Endothelial cell of umbilical vein (primary cell): ENCODE data around the gene GJA10. TPM values are rescaled to one million over a fixed set of nuclear protein-coding genes. Genes with fewer than 3 reads are reported as not detected.

Experiments used
- BruUV-seq: library from RNA; stranded (reverse); fragments of 400-500 nt; replicated peaks from 2 replicates; lab custom pipeline; 2021; lab: Mats Ljungman, UMichigan
- CTCF ChIA-PET: fragments of 300-600, 350-600 bp; sonication (Branson Sonifier 250); formaldehyde crosslinking; loops from one replicate; lab custom pipeline; 2021; ENCODE audit warnings: antibody characterized with exemption, inconsistent platforms; lab: Charles Lee
- POLR2A ChIA-PET: fragments of 300-600, 350-600 bp; sonication (Branson Sonifier 250); formaldehyde crosslinking; loops from one replicate; lab custom pipeline; 2021; ENCODE audit warnings: antibody characterized with exemption, inconsistent platforms; lab: Charles Lee
- DNase-seq: peaks from one replicate; pipeline ENCODE4 v3.0.0-alpha.2; 2011; ENCODE audit warnings: low read depth, low spot score
- FAIRE-seq: peaks from 2 replicates; lab custom pipeline; 2011; peaks lifted over from hg19 to GRCh38; lab: Jason Lieb, UNC
- H2AFZ ChIP-seq: 2 replicates; pipeline ENCODE4 v1.6.0; 2012; ENCODE audit warnings: low read depth, low read length, control low read depth, inconsistent platforms
- H3K27ac ChIP-seq: 2 replicates; pipeline ENCODE4 v1.5.1; 2011; ENCODE audit warnings: low read depth, mild to moderate bottlenecking, control low read depth, low read length, moderate library complexity; ENCODE audit not compliant: insufficient read depth
- H3K27me3 ChIP-seq, 2 experiments: 2 replicates each; pipeline versions ENCODE4 v1.6.0 to v1.6.1; 2011; ENCODE audit warnings: low read length in 2 of 2, mixed read lengths in 1 of 2; ENCODE audit not compliant: control insufficient read depth in 2 of 2, insufficient read depth in 2 of 2
- H3K36me3 ChIP-seq, 2 experiments: 2 replicates in 1 of 2; 3 replicates in 1 of 2; pipeline ENCODE4 v1.5.1; 2011; ENCODE audit warnings: low read length in 2 of 2, mild to moderate bottlenecking in 1 of 2, moderate library complexity in 1 of 2; ENCODE audit not compliant: control insufficient read depth in 2 of 2, insufficient read depth in 2 of 2; ENCODE audit errors: extremely low read depth in 1 of 2
- H3K4me1 ChIP-seq: 3 replicates; pipeline ENCODE4 v1.5.1; 2011; ENCODE audit warnings: mild to moderate bottlenecking, low read length; ENCODE audit not compliant: control insufficient read depth, insufficient read depth; ENCODE audit errors: extremely low read depth
- H3K4me2 ChIP-seq: 2 replicates; pipeline ENCODE4 v1.6.1; 2011; ENCODE audit warnings: low read length, control low read depth, mixed read lengths; ENCODE audit not compliant: insufficient read depth
- H3K4me3 ChIP-seq, 3 experiments: fragments of 200-600 bp in 1 of 3; sonication (generic), shearing (Covaris generic) in 1 of 3; replicated peaks in 1 of 3; 2 replicates each; pipeline ENCODE4 v1.5.1; 2011 to 2016; ENCODE audit warnings: control low read depth in 3 of 3, low read length in 3 of 3, mild to moderate bottlenecking in 2 of 3, inconsistent platforms in 1 of 3, low read depth in 1 of 3, moderate library complexity in 1 of 3; ENCODE audit not compliant: insufficient read depth in 1 of 3
- H3K79me2 ChIP-seq: 2 replicates; pipeline ENCODE4 v1.6.0; 2012; ENCODE audit warnings: low read length, inconsistent platforms; ENCODE audit not compliant: control insufficient read depth, insufficient read depth
- H3K9ac ChIP-seq: replicated peaks from 2 replicates; pipeline ENCODE3; 2011; ENCODE audit warnings: low read length, control low read depth; ENCODE audit not compliant: insufficient read depth; ENCODE audit errors: extremely low read depth
- H3K9me1 ChIP-seq: replicated peaks from 3 replicates; pipeline ENCODE4 v1.6.0; 2011; ENCODE audit warnings: mild to moderate bottlenecking, low read length; ENCODE audit not compliant: control insufficient read depth, insufficient read depth; ENCODE audit errors: extremely low read depth
- H3K9me3 ChIP-seq: replicated peaks from 2 replicates; pipeline ENCODE4 v1.5.1; 2012; ENCODE audit warnings: low read length, inconsistent platforms; ENCODE audit not compliant: control insufficient read depth, insufficient read depth
- H4K20me1 ChIP-seq: replicated peaks from 2 replicates; pipeline ENCODE3; 2011; ENCODE audit warnings: mild to moderate bottlenecking, low read length; ENCODE audit not compliant: control insufficient read depth, insufficient read depth; ENCODE audit errors: extremely low read depth
- dilution Hi-C: fragments of 300-500 bp; cut with MboI; formaldehyde crosslinking; loops from one replicate; pipeline ENCODE4 v1.15.0; 2019; ENCODE audit warnings: low sequenced_read_pairs; ENCODE audit not compliant: extremely low pct_ligation_motif_present
- intact Hi-C: fragments of 100-400 bp; cut with micrococcal nuclease; formaldehyde crosslinking; loops from one replicate; pipeline ENCODE4 v1.10.0; 2022
- polyA plus RNA-seq, 4 experiments: library from polyadenylated mRNA; depleted of rRNA in 3 of 4; stranded (reverse) in 3 of 4; unstranded in 1 of 4; fragments of >200 nt; gene quantifications; 2 replicates each; pipeline versions ENCODE4 v1.2.1 to v1.2.3, GENCODE V29; 2011 to 2012; ENCODE audit warnings: missing spikeins in 1 of 4
- small RNA-seq: library from RNA; depleted of rRNA; stranded (forward); fragments of <200 nt; gene quantifications from one replicate; pipeline ENCODE3, GENCODE V24; 2012; ENCODE audit warnings: low replicate concordance, low read depth; ENCODE audit not compliant: insufficient read depth, insufficient read length
- total RNA-seq: library from RNA; stranded (reverse); gene quantifications from 2 replicates; pipeline ENCODE4 v1.2.3, GENCODE V29; 2021
- TF ChIP-seq, protein P1 (sequence below): IDR thresholded peaks from 2 replicates; pipeline ENCODE4 v1.6.1; 2011; ENCODE audit not compliant: insufficient read depth, insufficient read length
- TF ChIP-seq, protein P2 (sequence below), 2 donors: IDR thresholded peaks; 1 replicate in 1 of 2; 2 replicates in 1 of 2; pipeline ENCODE4 v1.5.1; 2011; ENCODE audit warnings: low read length in 2 of 2, mild to moderate bottlenecking in 2 of 2, moderate library complexity in 2 of 2, control low read depth in 1 of 2, inconsistent platforms in 1 of 2, low read depth in 1 of 2; ENCODE audit not compliant: insufficient read depth in 1 of 2; ENCODE audit errors: extremely low read depth in 1 of 2

Gene GJA10
- total and polyA plus RNA-seq, 2 donors (not counting 3 experiments of a cell fraction or from before 2014, with no cell fraction given), result not detected

DNA sequence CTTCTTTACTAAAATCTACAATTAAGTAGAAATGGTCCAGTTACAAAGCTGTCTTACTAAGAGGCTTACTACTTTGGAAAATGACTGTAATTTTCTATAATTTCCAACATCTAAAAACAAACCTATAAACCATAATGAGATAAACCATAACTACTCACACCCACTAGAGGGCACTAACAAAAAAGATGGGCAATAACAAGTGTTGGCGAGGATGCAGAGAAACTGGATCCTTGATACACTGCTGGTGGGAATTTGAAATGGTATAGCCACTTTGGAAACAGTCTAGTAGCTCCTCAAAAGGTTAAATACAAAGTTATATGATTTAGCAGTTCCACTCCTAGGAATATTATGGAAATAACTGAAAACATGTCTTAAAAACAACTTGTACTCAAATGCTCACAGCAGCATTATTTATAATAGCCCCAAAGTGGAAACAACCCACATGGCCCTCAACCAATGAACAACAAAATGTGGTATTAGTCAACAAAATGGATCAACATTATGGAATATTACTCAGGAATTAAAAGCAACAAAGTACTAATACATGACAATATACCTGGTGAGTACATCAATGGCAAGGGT lies 50.6 kb downstream of the GJA10 start:
- dilution Hi-C loops, result no loop called here
- CTCF ChIA-PET, result no interaction called here
- peak; percentile 69 for FAIRE-seq

More for the DNA sequence above, 50.6 kb downstream of the GJA10 start:
- no peaks in the 10 kb centered on the region for H3K79me2 ChIP-seq
- no peaks in the 10 kb centered on the region for H3K4me1 ChIP-seq
- no peaks in the 10 kb centered on the region for H3K9me1 ChIP-seq
- H3K9ac ChIP-seq, result no peak overlapping the region
- BruUV-seq, result no TSS peak
- H2AFZ ChIP-seq, result no peak overlapping the region
- H3K27ac ChIP-seq, result no peak overlapping the region
- TF ChIP-seq, protein P1, sequence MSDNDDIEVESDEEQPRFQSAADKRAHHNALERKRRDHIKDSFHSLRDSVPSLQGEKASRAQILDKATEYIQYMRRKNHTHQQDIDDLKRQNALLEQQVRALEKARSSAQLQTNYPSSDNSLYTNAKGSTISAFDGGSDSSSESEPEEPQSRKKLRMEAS, result no peak
- TF ChIP-seq, protein P2, sequence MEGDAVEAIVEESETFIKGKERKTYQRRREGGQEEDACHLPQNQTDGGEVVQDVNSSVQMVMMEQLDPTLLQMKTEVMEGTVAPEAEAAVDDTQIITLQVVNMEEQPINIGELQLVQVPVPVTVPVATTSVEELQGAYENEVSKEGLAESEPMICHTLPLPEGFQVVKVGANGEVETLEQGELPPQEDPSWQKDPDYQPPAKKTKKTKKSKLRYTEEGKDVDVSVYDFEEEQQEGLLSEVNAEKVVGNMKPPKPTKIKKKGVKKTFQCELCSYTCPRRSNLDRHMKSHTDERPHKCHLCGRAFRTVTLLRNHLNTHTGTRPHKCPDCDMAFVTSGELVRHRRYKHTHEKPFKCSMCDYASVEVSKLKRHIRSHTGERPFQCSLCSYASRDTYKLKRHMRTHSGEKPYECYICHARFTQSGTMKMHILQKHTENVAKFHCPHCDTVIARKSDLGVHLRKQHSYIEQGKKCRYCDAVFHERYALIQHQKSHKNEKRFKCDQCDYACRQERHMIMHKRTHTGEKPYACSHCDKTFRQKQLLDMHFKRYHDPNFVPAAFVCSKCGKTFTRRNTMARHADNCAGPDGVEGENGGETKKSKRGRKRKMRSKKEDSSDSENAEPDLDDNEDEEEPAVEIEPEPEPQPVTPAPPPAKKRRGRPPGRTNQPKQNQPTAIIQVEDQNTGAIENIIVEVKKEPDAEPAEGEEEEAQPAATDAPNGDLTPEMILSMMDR (IDR thresholded peaks at IDR 0.05; ENCODE audit: extremely low read depth in 1 of 2, insufficient read depth in 1 of 2, low read depth in 1 of 2, low read length in 2 of 2), result peak; percentile 30 to 40
- POLR2A ChIA-PET, result no interaction called here
- H3K9me3 ChIP-seq, result no peaks in the 10 kb centered on the region
- peaks cover 0 to 10% of the 10 kb centered on the region in 2 experiments for H3K27me3 ChIP-seq
- intact Hi-C loops, result loop anchor here (1.0 to 10.0 kb wide), 3 partner anchors 102 to 534 kb away; no protein-coding TSS in a partner anchor
- H3K4me2 ChIP-seq, result no peak overlapping the region
- no peak for DNase-seq
- H3K36me3 ChIP-seq, result no peaks in the 10 kb centered on the region
- no peaks in the 10 kb centered on the region for H4K20me1 ChIP-seq
- H3K4me3 ChIP-seq, result no peak overlapping the region

Small RNAs within 50 kb of the gene (small RNA-seq; reads per million reads assigned to genes)
- not detected for gene RF00019

Other genes starting within 250 kb of the GJA10 start
- gene MDN1, start 74.7 kb upstream of the GJA10 start, total RNA-seq, result 35.1 and 39.6 TPM in 2 replicates
- 7.6 and 9.2 TPM in 2 replicates for gene MDN1, start 74.7 kb upstream of the GJA10 start, polyA plus RNA-seq
- gene CASP8AP2, start 64.6 kb upstream of the GJA10 start, total RNA-seq, result 20.2 and 22.0 TPM in 2 replicates
- 3.4 and 4.7 TPM in 2 replicates for gene CASP8AP2, start 64.6 kb upstream of the GJA10 start, polyA plus RNA-seq